NCI-H187 treated with DMSO at 0.1 percent for 48 hours (cell line): ENCODE results near the gene ATP4B.

Source experiments
- DNase-seq: peaks from one replicate; lab custom pipeline; 2025; lab: John Stamatoyannopoulos, UW

ATP4B gene

DNA sequence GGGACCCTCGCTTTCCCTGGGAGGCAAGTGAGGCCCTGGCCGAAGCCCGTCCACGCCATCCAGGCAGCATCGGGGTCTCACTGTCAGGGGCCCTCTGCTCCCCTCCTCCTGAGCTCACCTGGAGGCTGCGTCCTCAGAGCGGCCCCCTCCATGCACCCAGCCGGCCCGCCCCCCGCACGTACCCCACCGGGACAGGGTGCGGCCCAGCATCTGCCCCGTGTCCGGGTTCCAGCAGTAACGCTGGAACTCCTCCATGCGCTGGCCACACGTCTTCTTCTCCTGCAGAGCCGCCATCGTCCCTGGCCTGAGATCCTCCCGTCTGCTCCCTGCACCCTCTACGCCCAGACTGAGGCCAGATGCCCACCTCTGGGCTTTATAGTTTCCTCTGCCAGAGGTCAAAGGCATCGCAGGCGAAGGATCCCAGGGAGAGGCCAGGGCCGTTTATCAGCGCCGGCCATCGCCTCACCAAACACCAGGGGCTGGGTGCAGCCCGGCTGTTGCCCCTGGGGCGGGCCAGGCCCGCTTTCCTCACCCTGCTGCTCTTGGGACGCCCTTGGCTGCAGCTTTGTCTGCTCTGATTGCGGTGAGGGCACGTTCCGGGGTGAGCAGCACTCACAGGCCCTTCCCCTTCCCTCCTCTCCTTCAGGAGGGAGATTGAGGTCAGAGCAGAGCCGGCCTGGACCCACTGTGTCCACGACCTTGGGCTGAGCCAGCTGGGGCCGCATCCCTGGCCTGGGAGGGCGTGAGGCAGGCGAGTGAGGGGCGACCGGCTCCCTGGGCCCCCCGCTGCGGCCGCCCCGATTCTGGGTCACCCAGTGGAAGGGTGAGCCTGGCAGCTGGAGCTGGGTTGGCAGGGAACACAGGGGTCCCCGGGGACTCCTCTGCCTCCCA is at the start of gene ATP4B:
ATP4B (minus strand) TSS at position 348 of the 891 bp plus-strand sequence; CDS start at position 294, 54 bp downstream.
- no peak for DNase-seq

DNA sequence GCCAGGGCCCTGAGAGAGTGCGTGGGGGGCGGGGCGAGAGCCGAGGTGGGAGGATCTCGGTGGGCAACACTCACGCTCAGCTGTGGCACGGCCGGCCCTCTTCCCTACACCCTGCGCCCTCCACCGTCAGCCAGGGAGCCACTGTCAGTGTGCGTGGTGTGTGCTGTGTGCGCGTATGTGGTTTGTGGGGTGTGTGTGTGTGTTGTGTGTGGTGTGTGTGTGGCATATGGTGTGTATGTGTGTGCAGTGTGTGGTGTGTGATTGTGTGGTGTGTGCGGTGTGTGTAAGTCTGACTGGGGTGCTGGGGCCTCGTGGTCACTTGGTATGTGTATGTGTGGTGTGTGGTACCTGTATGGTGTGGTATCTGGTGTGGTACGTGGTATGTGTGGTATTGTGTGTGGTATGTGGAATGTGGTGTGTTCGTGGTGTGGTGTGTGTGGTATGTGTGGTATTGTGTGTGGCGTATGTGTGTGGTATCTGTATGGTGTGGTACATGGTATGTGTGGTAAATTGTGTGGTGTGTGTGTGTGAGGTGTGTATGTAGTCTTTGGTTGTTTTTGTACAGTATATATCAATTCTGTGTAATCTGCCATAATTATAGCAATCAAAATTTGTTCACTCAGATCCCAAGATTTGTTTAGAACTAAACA is 14.1 kb upstream of the ATP4B start:
- no peak for DNase-seq

DNA sequence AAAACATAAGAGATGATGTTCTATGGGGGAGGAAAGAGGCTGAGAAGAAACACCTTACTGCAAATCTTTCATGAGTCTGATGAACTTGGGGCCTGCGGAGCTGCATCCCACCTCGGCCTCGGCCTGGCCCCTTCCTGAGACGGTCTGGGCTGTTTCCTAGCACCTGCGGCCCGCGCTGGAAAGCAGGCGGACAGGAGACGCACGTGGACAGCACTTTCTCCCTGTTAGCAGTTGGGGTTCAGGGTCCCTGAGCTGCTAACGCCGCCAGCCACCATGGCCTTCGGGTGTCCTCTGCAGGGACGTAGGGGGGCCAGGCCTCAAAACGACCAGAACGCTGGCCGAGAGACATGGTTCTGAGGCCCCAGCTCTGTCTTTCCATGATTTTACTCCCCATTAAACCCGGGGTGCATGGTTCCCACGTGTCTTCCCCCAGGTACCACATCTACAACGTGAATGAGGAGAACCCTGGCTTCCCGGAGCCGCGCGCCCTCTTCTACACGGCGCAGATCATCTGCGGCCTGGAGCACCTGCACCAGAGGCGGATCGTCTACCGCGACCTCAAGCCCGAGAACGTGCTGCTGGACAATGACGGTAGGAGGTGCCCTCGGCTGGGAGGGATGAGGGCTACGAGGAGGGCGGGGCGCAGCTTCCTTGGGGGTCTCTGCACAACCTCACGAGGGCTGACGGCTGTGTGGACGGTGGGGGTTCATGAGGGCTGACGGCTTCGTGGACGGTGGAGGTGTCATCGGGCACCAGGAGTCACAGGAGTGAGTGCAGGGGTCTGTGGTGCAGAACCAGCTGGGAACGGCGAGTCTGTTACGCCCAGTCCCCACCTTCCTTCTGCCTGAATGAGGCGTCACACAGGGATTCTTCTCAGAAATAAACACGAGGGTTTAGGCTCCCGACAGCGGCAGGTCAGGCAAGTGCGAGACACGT is 13.3 kb upstream of the ATP4B start:
- DNase-seq: no peak

DNA sequence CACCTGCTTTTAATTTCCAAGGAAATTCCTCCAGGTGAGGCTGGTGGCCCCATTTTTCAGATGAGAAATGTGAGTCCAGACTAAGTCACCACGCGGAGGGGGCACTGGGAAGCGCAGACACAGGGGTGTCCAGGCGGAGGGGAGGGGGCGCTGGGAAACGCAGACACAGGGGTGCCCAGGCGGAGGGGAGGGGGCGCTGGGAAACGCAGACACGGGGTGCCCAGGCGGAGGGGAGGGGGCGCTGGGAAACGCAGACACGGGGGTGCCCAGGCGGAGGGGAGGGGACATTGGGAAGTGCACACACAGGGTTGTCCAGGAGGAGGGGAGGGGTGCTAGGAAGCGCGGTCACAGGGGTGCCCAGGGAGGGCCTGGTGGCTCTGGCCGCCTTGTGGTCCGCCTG is 12.5 kb upstream of the ATP4B start:
- DNase-seq: no peak

DNA sequence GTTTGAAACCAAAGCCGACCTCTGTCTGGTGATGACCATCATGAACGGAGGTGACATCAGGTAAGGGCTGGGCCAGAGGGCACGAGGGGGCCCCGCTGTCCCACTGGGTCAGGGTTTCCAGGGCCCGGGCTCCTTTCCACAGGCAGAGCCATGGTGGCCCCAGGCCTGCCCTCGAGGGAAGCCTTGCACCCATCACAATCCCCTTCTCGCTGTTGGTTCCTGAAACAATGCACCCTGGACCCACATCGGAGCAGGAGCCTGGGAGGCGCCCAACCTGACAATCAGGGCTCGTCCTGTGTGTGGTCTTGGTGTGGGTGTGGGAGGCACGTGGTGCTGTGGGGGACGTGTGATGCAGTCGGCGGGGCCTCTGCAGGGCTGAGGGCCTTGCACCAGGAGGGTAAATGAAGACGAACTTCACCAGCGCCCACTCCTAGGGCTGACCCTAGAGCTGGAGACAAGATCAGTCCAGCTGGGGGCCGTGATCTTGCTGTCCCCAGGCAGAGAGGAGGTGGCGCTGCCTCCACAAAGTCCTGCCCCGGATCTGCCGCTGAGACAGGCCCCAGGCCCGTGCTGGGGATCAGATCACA is 11.8 kb upstream of the ATP4B start:
- DNase-seq: no peak

DNA sequence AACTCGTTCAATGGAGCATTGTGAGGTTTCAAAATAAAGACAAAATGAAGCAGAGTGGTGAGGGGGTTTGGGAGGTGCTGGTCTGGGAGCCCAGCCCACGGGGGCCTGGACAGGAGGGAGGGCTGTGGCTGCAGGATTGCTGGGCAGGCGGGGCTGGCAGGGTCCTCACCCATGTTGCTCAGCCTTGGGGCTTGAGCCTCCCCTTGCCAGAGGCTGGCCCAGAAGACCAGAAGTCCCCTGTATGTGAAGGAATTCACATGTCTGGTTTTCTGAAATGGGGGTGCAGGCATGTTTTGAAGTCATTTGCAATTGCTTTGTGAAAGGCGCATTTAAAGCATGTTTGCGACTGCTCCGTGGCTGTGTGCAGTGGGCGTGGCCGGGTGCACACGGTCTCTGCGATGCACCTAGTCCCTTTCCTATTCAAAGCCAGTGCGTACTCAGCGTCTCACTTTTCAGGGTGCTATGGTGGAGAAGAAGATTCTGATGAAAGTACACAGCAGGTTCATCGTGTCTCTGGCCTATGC is 11.3 kb upstream of the ATP4B start:
- DNase-seq: no peak

DNA sequence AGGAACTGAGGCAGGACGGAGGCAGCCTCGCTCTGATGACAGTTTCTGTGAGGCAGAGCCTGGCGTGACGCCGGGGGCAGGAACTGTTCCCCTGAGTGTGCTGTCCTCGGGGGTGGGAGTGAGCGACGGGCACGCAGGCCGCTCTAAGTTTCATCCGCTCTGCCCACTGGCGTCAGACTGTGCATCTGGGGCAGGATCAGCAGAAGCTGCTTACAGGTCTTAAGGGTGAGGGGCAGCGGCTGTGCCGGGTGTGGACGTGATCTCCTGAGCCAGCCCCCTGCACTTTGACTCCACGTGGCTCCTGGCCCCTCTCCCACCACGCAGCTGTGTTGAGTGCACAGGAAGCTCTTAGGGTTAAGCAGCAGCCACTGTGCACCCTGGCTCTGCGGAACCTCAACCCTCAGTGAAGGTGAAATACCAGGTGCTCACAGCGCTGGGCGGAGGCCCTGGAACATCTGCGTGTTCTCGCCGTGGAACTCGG is 10.5 kb upstream of the ATP4B start:
- no peak for DNase-seq

DNA sequence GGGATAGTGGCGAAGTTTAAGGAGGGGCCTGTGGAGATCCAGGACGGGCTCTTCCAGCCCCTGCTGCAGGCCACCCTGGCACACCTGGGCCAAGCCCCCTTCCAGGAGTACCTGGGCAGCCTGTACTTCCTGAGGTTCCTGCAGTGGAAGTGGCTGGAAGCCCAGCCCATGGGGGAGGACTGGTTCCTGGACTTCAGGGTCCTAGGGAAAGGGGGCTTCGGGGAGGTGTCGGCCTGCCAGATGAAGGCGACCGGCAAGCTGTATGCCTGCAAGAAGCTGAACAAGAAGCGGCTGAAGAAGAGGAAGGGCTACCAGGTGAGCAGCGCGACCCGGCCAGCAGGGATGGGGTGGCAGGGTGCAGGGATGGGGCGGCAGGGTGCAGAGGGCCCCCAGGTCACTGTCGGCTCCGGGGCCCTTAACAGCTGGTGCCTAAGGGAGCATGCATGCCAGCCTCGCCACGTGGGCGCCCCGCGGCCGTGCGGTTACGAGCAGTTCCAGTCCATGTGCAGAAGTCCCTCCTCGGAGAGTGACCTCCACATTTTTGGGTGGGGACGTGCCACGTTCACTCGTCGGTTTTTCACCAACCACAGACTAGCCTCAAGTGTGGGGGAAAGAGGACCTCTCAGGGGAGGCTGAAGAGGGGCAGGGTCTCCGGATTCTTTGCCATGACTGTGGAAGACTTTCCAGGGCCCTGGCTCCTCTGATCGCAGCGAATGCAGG is 9.9 kb upstream of the ATP4B start:
- no peak for DNase-seq

DNA sequence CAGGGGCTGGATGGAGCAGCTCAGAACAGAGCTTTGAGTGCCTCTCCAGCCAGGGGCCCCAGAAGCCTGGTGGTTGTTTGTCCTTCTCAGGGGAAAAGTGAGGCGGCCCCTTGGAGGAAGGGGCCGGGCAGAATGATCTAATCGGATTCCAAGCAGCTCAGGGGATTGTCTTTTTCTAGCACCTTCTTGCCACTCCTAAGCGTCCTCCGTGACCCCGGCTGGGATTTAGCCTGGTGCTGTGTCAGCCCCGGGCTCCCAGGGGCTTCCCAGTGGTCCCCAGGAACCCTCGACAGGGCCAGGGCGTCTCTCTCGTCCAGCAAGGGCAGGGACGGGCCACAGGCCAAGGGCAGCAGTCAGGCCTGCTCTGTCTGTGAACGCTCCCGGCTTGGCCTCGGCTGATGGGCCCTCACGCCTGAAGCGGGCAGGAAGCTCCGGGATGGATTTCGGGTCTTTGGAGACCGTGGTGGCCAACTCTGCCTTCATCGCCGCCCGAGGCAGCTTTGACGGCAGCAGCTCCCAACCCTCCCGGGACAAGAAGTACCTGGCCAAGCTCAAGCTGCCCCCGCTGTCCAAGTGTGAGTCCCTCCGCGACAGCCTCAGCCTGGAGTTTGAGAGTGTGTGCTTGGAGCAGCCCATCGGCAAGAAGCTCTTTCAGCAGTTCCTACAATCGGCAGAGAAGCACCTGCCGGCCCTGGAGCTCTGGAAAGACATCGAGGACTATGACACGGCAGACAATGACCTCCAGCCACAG is 9.1 kb upstream of the ATP4B start, which contains the start of gene GRK1:
GRK1 (plus strand) TSS at position 269 of the 751 bp plus-strand sequence; CDS start at position 437, 168 bp downstream.
- no peak for DNase-seq

DNA sequence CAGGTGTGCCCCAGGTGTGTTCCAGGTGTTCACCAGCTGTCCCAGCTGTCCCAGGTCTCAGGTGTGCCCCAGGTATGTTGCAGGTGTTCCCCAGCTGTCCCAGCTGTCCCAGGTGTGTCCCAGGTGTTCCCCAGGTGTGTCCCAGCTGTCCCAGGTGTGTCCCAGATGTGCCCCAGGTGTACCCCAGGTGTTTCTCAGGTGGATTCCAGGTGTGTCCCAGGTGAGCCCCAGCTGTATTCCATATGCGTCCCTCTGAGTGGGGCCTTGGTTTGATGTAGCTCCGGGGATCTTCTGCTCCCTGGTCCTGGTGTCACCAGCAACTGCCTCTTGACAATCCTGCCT is 8.3 kb upstream of the ATP4B start:
- DNase-seq: no peak

DNA sequence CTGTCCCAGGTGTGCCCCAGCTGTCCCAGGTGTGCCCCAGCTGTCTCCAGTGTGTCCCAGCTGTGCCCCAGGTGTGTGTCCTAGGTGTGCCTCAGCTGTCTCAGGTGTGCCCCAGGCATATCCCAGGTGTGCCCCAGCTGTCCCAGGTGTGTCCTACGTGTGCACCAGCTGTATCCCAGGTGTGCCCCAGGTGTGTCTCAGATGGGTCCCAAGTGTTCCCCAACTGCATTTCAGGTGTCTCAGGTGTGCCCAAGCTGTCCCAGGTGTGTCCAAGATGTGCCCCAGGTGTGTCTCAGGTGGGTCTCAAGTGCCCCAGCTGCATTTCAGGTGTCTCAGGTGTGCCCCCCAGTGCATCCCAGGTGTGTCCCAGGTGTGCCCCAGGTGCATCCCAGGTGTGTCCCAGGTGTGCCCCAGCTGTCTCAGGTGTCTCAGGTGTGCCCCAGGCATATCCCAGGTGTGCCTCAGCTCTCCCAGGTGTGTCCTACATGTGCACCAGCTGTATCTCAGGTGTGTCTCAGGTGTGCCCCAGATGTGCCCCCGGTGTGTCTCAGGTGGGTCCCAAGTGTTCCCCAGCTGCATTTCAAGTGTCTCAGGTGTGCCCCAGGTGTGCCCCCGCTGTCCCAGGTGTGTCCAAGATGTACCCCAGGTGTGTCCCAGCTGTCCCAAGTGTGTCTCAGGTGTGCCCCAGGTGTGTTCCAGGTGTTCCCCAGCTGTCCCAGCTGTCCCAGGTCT is 7.8 kb upstream of the ATP4B start:
- no peak for DNase-seq

DNA sequence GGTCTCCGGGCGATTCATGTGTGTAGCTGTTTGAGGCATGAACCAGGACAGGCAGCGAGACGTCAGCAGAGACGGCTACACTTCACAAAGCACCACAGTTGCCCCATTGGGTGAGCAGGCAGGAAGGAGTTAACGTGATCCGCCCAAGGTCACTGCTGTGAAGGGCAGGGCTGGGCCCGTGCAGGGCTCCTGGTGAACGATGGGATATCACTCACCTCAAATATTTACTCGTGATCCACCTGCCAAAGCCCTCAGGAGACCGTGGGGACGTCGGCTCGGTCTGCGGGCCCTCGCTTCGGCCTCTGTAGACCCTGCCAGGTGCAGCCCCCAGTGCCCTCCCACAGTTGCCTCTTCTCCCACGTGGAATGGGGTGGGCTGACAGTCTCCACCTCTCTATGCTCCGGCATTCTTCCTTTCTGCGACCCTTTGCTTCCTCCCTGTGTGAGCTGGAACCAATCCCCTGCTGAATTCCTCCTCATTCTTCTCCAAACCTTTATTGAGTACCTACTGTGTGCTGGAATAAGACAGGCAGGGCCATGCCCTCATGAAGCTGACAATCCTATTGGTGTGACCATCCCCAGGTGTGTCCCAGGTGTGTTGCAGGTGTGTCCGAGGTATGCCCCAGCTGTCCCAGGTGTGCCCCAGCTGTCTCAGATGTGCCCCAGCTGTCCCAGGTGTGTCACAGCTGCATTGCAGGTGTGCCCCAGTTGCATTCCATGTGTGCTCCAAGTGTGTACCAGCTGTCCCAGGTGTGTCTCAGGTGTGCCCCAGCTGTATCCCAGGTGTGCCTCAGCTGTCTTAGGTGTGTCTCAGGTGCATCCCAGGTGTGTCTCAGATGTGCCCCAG is 7.0 kb upstream of the ATP4B start:
- DNase-seq: no peak

DNA sequence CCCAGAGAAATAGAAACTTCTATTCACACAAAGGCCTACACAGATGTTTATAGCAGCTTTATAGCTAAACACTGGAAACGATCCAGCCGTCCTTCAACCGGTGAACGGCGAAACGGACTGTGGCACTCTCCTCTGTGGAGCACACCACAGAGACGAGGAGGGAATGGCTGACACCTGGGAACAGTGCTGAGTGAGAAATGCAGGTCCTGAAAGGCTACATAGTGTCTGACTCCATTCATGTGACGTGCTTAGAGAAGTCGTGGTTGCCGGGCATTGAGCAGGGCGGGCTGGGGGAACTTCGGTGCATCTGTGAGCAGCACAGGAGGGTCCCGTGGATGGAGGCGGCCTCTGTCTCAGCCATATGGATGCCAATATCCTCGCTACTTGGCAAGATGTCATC is 5.9 kb upstream of the ATP4B start:
- no peak for DNase-seq

DNA sequence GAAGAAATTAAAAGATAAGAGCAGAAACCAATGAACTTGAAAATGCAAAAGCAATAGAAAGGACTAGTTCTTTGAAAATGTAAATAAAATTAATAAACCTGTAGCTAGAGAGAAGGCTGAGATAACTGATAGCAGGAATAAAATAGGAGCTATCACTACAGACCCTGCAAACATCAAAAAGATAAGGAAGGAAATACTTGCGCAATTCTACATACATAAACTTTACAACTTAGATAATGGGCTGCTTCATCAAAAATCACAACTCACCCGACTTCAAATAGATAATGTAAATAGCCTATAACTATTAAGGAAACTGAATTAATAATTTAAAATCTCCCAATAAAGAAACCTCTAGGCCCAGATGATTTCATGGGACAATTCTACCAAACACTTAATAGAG is 3.5 kb upstream of the ATP4B start:
- no peak for DNase-seq

DNA sequence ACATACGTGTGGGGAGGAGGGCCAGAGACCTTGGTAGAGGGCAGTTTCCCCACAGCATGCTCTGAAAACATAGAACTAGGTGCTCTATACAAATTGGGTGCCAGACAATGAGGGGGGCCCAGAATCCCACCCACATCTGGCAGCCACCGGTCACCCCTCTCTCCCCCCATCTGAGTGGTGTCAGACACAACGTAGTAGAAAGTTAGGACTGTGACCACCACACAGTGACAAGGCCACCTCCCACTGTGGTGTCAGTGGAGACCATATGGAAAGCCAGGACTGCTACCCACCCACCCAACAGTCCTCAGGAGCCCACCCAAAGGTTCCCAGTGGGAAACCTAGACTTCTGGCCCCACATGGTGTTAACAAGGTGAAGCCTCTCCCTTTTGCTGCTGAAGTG is 2.1 kb upstream of the ATP4B start:
- no peak for DNase-seq

DNA sequence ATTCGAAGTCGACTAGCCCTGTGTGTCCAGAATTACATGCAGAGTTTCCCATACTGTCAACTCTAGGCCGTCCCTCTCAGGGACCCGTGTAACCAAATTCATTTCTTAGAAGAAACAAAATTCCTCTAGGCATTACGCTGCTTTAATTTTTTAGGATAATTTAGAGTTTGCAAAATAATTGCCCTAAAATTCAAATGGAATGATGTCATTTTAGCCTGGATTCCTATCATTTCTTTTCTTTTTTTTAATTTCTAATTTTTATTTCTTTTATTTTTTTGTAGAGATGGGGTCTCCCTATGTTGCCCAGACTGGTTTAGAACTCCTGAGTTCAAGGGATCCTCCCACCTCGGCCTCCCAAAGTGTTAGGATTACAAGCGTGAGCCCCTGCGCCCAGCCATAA is 1.3 kb upstream of the ATP4B start:
- DNase-seq: no peak

DNA sequence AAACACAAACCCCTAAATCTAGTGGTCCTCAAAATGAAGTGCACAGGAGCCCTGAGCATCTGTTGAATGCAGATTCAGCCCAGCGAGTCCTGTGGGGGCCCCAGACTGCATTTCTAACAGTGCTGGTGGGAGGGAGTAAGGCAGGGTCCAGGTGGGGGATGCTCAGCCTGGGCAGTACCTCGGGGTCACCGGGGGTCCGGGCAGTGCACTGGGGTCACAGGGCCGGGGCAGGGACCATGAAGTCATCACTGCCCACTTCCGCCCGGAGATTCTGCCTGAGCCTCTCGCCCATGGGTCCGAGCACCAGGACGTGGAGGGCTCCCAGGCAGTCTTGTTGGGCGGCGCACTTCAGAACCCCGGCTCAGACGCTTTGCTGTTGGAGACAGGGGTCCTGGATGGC is 838 bp upstream of the ATP4B start:
- DNase-seq: no peak

DNA sequence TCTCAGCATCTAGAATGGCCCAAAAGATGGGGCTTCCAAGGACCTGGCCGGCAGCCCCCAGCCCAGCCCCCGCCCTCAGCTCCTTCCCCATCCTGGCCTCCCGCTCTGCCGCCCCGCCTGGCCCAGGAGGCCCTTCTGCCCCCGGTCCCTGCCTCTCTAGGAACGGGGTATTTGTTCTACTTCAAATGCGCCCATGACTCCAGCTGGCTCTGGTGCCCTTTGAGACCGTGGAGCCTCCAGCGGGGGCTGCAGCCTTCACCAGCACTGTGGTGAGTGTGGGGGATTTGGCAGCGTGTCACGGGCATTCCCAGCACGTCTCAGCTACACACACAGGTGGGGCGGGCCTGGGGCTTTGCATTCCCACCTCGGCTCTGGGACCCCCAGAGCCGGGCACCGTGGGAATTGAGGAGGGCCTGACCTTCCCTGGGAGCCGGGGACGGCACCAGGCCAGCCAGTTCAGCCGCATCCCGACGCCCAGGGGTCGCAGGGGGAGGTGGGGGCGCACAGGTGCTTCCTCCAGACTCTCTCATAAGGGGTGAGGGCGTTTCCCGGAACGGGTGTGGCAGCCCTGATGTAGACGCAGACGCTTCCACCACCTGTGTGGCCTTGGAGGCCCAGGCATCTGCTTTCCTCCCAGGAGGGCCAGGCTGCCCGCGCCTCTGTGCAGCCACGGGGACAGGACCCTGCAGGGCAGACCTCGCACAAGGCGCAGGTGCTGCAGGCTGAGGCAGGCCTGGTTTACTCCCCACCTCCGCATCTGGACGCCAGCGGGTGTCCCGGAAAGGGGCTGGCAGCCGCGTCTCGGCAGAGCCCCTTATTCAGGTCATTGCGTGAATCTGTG is 947 bp downstream of the ATP4B start:
- DNase-seq: no peak
